Large intestine (tissue), 3 donors: Measurements from ENCODE around the gene SEMA3A. TPM values are rescaled to one million over a fixed set of nuclear protein-coding genes. Genes with fewer than 3 reads are reported as not detected.

Experiments
- DNase-seq, 2 donors: peaks; one replicate each; pipeline versions ENCODE4 v3.0.0 to v3.0.0-alpha.2; 2013
- H3K27ac ChIP-seq: one replicate; pipeline ENCODE4 v1.5.1; 2013; ENCODE audit warnings: low read length
- H3K27me3 ChIP-seq: 2 replicates; pipeline ENCODE4 v1.6.1; 2013; ENCODE audit warnings: low read length; ENCODE audit not compliant: control insufficient read depth, insufficient read depth
- H3K36me3 ChIP-seq: 2 replicates; pipeline ENCODE4 v1.6.1; 2013; ENCODE audit warnings: low read length; ENCODE audit not compliant: control insufficient read depth, insufficient read depth
- H3K4me1 ChIP-seq: one replicate; pipeline ENCODE4 v1.6.1; 2013; ENCODE audit warnings: low read length; ENCODE audit not compliant: control insufficient read depth, insufficient read depth
- H3K4me3 ChIP-seq: one replicate; pipeline ENCODE4 v1.5.1; 2013; ENCODE audit warnings: low read length
- H3K9me3 ChIP-seq: one replicate; pipeline ENCODE4 v1.6.1; 2013; ENCODE audit warnings: mild to moderate bottlenecking, low read depth, low read length, moderate library complexity; ENCODE audit not compliant: control insufficient read depth
- WGBS: methylation state at CpG from one replicate; pipeline ENCODE4 v1.1.5; 2013; ENCODE audit warnings: low lambda C conversion rate; ENCODE audit not compliant: insufficient coverage; 5-methylcytosine and 5-hydroxymethylcytosine counted together
- polyA plus RNA-seq: library from polyadenylated mRNA; unstranded; fragments of 120-200 nt; gene quantifications from one replicate; pipeline ENCODE4 v1.2.1, GENCODE V29; 2013

SEMA3A gene
- polyA plus RNA-seq, 1 donor: 11.7 TPM

GRCh38 chr7:83956104-83956503, 238.5 kb downstream of the SEMA3A start:
- WGBS: 38% methylated on average over 2 of the region's 2 CpGs

GRCh38 chr7:83952236-83952635, 242.4 kb downstream of the SEMA3A start:
- Histone ChIP-seq H3K27me3 (no peaks in the 10 kb centered on the region), H3K4me1 (no peaks in the 10 kb centered on the region), H3K9me3 (no peaks in the 10 kb centered on the region), H3K36me3 (no peaks in the 10 kb centered on the region), H3K27ac (no peak overlapping the region), H3K4me3 (no peak overlapping the region)
- no peak for DNase-seq
- 89% methylated on average over 1 of the region's 2 CpGs for WGBS

More at GRCh38 chr7:83956104-83956503, 238.5 kb downstream of the SEMA3A start:
- Histone ChIP-seq H3K4me1 (no peaks in the 10 kb centered on the region), H3K36me3 (no peaks in the 10 kb centered on the region), H3K4me3 (no peak overlapping the region), H3K27ac (no peak overlapping the region), H3K27me3 (no peaks in the 10 kb centered on the region), H3K9me3 (no peaks in the 10 kb centered on the region)
- no peak for DNase-seq

GRCh38 chr7:83947260-83947659, 247.3 kb downstream of the SEMA3A start:
- WGBS: 100% methylated on average over 1 of the region's 2 CpGs
- Histone ChIP-seq H3K4me1 (no peaks in the 10 kb centered on the region), H3K27me3 (no peaks in the 10 kb centered on the region), H3K4me3 (no peak overlapping the region), H3K9me3 (no peaks in the 10 kb centered on the region), H3K36me3 (no peaks in the 10 kb centered on the region), H3K27ac (no peak overlapping the region)
- DNase-seq: no peak

- H3K9me3 ChIP-seq: no peaks in the 10 kb centered on the region
- H3K4me3 ChIP-seq: no peak overlapping the region
- no peaks in the 10 kb centered on the region for H3K27me3 ChIP-seq
- H3K27ac ChIP-seq: no peak overlapping the region
- H3K4me1 ChIP-seq: no peaks in the 10 kb centered on the region
- H3K36me3 ChIP-seq: no peaks in the 10 kb centered on the region
- no peak for DNase-seq
- WGBS: no CpG with 5 or more reads among the region's 3 CpGs
Observed at GRCh38 chr7:83946801-83947200, 247.8 kb downstream of the SEMA3A start.

GRCh38 chr7:83941300-83941699, 253.3 kb downstream of the SEMA3A start:
- Histone ChIP-seq H3K9me3 (no peaks in the 10 kb centered on the region), H3K27ac (no peak overlapping the region), H3K4me3 (no peak overlapping the region), H3K27me3 (no peaks in the 10 kb centered on the region), H3K4me1 (no peaks in the 10 kb centered on the region), H3K36me3 (no peaks in the 10 kb centered on the region)
- 100% methylated on average over 1 of the region's 4 CpGs for WGBS
- no peak for DNase-seq

GRCh38 chr7:83937930-83938329, 256.7 kb downstream of the SEMA3A start:
- H3K9me3 ChIP-seq: no peaks in the 10 kb centered on the region
- no CpG with 5 or more reads among the region's 8 CpGs for WGBS
- H3K4me3 ChIP-seq: no peak overlapping the region
- H3K36me3 ChIP-seq: no peaks in the 10 kb centered on the region
- H3K27ac ChIP-seq: no peak overlapping the region
- no peaks in the 10 kb centered on the region for H3K27me3 ChIP-seq
- DNase-seq: no peak
- no peaks in the 10 kb centered on the region for H3K4me1 ChIP-seq

GRCh38 chr7:83936056-83936708, 258.4 kb downstream of the SEMA3A start:
- Histone ChIP-seq H3K27ac (no peak overlapping the region), H3K9me3 (no peaks in the 10 kb centered on the region), H3K27me3 (no peaks in the 10 kb centered on the region), H3K4me1 (no peaks in the 10 kb centered on the region), H3K36me3 (no peaks in the 10 kb centered on the region), H3K4me3 (no peak overlapping the region)
- 41% methylated on average over 4 of the region's 5 CpGs for WGBS
- DNase-seq: peak; percentile 45 to 48

- Histone ChIP-seq H3K27ac (no peak overlapping the region), H3K9me3 (no peaks in the 10 kb centered on the region), H3K36me3 (no peaks in the 10 kb centered on the region), H3K4me1 (no peaks in the 10 kb centered on the region), H3K4me3 (no peak overlapping the region), H3K27me3 (no peaks in the 10 kb centered on the region)
- WGBS: 86% methylated on average over 1 of the region's 1 CpG
- no peak for DNase-seq
Observed at GRCh38 chr7:83934118-83934734, 260.4 kb downstream of the SEMA3A start.

- H3K27me3 ChIP-seq: no peaks in the 10 kb centered on the region
- WGBS: 100% methylated on average over 1 of the region's 2 CpGs
Observed at GRCh38 chr7:83931968-83932367, 262.6 kb downstream of the SEMA3A start.

GRCh38 chr7:83930262-83930661, 264.3 kb downstream of the SEMA3A start:
- Histone ChIP-seq H3K9me3 (no peaks in the 10 kb centered on the region), H3K4me1 (no peaks in the 10 kb centered on the region), H3K27me3 (no peaks in the 10 kb centered on the region), H3K36me3 (no peaks in the 10 kb centered on the region), H3K4me3 (no peak overlapping the region), H3K27ac (no peak overlapping the region)
- no peak for DNase-seq
- WGBS: no CpG with 5 or more reads among the region's 2 CpGs

More at GRCh38 chr7:83931968-83932367, 262.6 kb downstream of the SEMA3A start:
- H3K36me3 ChIP-seq: no peaks in the 10 kb centered on the region
- H3K9me3 ChIP-seq: no peaks in the 10 kb centered on the region
- H3K4me3 ChIP-seq: no peak overlapping the region
- H3K4me1 ChIP-seq: no peaks in the 10 kb centered on the region
- no peak overlapping the region for H3K27ac ChIP-seq
- no peak for DNase-seq

GRCh38 chr7:83925860-83926259, 268.7 kb downstream of the SEMA3A start:
- 0% methylated on average over 1 of the region's 1 CpG for WGBS
- no peak overlapping the region for H3K27ac ChIP-seq
- H3K4me3 ChIP-seq: no peak overlapping the region
- no peak for DNase-seq
- no peaks in the 10 kb centered on the region for H3K36me3 ChIP-seq
- no peaks in the 10 kb centered on the region for H3K9me3 ChIP-seq
- no peaks in the 10 kb centered on the region for H3K4me1 ChIP-seq
- H3K27me3 ChIP-seq: no peaks in the 10 kb centered on the region
